ENCODE data around the gene PAX7. TPM values are rescaled to one million over a fixed set of nuclear protein-coding genes. Genes with fewer than 3 reads are reported as not detected.
"Not testable (repeated sequence)": the region's sequence is repeated elsewhere in the genome, so short reads cannot be mapped to it uniquely, and the experiment has no call there.

PAX7 gene
- total RNA-seq, 1 donor from 2014 or later: 1.4 TPM

DNA sequence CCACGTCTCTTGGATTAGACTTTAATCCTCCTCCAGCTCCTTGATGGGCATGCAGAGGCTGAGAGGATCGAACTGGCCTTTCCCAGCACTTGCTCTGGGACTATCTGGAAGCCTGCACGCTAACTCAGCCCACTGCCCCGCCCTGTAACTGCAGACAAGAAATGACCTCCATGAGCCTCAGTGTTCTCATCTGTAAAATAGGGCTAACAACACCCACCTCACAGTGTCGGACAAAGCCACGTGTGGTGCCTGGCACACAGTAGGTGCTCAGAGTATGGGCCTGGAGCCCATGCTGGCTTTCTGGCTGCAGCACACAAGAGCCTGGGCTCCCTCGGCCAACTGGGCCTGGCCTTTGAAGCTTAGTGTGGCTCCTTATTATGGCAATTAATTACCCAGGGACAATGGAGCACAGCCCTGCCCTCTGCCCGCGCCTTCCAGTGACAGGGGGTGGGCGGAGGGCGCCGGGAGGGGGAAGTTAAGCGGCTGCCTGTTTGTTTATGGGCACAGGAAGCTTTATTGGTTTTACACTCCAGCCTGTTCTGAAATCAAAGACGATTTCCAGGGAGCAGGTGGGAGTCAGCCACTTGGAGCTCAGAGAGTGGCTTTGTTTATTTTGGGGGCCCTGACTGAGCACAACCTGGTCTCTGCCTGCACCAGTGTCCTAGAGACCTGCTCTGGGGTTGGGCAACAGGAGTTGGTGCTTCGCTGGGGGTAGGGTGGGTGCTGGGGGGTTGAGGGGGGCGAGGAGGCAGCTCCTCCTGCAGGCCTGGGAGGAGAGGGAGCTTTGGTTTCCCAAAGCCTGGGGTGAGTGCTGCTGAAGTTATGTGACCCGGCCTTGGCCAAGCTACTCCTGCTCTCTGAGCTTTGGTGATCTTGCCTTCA lies 31.0 kb downstream of the PAX7 start:
- DNase-seq: no peak

DNA sequence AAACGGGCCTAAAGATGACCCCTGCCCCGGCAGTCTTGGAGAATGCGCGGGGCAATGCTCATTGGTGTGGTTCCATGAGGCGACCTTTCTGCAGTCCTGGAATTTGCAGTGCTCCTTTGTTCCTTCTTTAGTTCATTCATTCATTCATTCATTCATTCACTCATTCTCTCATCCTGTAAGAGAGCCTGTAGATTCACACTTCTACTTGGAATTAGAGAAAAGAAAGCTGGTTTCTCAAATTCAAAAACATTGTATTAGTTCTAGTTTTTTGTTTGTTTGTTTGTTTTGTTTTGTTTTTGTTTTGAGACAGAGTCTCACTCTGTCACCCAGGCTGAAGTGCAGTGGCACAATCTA lies 31.6 kb downstream of the PAX7 start:
- DNase-seq: no peak

DNA sequence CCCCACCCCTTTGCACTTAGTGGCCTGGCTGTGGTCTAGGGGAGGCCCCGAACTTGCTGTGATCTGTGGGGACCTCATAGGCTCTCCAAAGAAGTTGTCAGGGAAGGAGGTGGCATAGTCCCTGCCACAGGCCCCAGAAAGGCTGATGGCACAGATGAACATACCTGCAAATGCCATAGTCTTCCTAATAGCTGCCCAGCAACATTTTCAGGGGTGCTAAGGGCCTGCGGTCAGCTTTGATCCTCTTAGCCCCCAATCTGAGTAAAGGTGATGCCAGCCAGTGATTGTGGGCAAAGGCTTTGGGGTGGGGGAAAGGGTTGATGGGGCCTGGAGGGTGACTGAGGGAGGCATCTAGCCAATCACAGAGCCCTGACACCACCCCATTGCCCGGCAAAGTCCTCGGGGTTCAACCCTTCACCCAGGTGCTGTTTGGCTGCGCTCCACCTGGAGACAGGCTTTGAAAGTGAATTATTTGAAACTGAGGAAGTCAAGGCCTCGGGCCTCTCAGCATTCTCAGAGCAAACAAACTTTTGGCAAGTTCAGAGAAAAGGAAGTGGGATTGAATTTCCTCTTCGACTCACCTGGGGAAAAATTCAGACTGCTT lies 35.8 kb downstream of the PAX7 start:
- no peak for DNase-seq

DNA sequence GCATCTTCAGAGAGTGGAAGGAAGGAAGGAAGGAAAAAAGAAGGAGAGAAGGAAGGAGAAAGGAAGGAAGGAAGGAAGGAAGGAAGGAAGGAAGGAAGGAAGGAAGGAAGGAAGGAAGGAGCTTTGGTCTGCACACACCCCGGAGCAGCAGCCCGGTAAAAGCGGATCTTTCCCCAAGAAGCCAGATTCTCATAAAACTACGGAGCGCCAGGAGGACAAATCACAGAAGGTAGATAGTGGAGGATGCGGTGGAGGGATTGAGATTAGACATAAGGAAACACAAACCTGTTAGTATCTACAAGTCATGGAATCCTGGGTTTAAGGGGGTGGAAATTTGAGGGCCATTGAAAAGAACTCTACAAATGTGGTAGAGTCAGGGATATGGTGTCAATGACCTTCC lies 36.7 kb downstream of the PAX7 start:
- DNase-seq: no peak

DNA sequence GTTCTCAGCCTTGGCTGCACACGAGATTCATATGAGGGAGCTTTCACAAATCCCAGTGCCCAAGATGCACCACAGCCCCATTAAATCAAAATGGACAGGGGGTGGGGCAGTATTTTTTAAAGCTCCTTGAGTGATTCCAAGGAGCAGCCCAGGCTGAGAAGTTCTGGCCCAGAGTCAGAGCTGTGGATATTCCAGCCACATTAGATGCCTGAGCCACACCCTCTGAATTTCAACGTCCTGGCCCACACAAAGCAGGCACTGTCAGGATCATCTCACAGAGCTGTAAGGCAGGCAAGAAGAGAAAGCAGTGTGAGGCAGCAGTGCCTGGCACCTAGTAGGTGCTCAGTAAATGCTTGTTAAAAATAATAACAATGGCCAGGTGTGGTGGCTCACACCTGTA lies 37.4 kb downstream of the PAX7 start:
- no peak for DNase-seq

DNA sequence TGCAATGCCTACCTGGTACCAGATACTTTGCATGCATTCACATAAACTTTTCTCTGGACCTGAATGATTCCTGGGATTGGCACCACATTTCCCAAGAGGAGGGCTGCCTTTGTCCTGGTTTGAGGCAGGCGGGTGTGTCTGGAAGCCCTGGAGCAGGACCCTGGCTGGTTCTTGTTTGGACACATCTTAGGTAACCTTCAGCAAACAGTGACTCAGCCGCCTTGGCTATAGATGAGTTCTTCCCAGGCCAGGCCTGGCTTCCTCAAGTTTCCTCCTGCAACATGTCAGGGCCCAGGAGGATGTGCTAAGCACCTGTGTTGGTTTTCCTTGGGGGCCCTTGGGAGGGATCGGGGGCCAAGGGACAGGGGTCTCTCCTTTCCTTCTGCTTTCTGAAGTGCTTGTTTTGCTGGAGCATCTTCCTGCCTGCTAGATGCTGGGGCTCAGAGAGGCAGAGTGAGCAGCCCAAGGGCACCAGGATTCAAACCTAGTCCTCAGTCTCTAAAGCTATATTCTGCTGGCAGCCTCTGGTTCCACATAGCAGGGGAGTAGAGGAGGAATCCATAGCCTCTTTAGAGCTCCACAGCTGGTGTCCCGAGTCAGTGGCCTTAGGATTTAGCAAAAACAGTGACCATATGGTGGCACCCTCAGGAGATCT lies 38.2 kb downstream of the PAX7 start:
- no peak for DNase-seq

DNA sequence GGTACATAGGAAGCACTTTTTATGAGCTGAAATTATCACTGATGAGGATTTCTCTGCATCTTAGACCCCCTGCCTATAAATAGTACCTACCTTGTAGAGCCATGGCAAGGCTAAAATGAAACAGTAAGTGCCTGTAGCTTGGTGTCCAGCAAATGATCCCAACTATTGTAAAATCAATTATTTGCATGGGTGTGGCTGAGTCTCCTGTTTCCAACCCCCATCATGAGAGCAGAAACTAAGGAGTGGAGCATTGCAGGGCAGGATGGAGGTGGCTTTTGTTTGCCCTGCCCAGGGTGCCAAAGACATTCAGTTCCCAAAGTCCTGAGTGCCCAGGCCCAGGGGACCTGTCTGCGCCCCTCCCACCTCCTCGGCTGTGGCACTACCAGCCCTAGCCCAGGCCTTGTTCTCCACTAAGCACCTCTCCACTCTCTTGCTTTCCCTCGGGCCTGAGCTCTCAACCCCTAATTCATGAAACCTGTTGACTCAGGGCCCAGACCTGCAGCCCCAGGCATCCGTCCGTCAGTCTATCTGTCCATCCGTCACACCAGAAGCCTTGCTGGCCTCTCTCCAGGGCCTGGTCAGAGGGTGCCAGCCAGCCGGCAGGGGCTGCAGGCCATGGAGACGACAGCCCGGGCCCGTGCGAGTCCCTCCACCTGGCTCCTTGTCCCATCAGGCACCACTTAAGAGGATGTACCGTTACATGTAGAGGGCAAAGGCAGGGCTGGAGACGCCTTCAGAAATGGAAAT lies 39.6 kb downstream of the PAX7 start:
- no peak for DNase-seq

DNA sequence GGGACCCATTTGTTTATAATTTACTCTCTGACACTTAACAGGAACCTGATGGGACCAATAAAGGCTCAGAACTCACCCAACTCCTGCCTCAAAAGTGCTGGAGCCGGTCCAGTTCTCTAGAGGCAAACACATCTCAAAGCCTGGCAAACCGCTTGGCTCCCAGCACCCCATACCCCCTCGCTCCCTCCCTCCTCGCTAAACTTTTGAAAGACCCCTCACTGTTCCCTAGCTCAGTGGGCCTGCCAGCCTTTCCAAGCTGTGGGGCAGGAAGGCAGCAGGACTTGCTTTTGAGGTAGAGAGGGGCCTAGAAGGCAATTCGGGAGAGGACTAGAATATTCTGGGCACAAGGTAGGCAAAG lies 40.2 kb downstream of the PAX7 start:
- no peak for DNase-seq

DNA sequence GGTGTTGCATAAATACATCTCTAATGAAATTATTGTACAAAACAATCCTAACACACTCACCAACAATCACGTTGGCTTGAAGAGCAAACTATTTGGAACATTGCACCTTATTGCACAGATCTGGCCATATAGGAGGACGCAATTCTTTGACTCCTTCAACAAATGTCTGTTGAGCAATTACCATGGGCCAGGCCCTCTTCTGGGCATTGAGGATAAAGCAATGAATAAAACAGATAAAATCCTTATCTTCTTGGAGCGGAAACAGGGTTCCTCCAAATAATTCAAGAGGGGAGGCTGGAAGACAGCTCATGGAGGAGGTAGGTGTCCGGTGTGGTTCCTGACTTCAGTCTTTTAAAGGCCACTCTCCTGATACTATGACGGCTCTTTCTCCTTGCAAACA lies 43.3 kb downstream of the PAX7 start:
- no peak for DNase-seq

DNA sequence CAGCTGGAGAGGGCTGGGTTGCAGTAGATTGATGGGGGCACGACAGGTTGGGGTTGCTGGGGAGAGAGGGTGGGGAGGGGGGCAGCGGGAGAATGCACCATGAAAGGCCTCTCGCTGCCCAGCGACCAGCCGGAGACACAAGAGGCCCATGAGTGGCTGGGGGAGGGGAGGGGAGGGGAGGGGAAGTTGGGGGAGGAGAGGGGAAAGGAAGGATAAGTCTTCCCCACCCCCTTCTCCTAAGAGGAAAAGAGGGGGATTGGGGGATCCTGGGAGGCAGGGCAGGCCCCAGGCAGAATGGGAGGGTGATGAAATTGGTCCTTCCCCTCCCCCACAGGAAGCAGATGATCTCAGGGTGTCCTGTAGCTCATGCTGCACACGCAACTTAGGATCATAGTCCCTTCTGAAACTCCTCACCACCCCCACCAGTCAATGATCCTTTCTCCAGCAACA lies 45.7 kb downstream of the PAX7 start:
- no peak for DNase-seq

DNA sequence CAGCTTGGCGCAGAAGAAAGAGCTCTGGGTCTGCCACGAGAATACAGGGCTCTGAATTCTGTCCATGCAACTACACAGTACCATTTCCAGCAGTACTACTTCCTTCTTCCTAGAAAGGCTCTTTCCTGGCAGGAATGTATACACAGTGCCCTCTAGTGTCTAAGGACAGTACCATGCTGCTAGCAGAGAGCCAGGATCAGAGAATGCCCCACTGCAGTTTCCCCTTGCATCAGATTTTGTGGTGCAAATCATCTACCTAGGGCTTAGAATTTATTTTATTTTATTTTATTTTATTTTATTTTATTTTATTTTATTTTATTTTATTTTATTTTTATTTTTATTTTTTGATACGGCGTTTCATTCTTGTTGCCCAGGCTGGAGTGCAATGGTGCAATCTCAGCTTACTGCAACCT lies 50.8 kb downstream of the PAX7 start:
- no peak for DNase-seq

DNA sequence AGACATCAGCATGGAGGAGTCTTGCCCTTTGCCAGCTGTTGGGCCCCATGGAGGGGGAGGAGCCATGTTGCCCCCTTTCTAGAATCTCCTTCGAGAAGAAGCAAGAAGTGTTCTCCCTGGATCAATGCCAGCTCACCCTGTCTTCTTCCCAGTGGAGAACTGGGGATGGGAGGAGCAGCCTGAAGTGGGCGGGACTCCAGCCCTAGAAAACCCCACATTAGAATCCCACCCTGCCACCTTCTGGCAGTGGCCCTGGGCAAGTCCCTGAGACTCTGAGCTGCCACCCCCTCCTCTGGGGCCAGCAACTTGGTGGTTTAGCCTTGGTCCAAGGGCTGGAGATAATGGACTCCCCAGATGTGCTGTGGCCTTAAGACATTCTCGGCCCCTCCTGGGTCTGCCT lies 51.7 kb downstream of the PAX7 start:
- DNase-seq: no peak

DNA sequence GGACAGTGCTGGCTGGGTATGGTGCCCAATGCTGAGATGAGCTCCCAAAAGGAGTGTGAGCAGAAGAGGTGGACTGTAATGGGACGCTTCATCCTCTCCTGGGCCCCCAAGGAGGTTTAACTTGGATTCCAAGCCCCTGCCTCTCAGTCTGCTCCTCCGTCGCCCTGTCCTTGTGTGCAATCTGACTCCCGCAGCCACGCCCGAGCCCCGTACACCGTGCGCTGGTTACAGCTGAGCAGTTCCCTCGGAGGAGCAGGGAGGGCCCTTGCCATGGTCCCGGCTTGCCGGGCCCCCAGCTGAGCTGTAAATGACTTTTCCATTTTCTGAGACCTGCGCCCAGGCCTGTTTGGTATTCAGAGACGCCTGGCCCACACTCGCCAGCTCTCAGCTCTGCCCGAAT lies 53.7 kb downstream of the PAX7 start:
- DNase-seq: no peak

DNA sequence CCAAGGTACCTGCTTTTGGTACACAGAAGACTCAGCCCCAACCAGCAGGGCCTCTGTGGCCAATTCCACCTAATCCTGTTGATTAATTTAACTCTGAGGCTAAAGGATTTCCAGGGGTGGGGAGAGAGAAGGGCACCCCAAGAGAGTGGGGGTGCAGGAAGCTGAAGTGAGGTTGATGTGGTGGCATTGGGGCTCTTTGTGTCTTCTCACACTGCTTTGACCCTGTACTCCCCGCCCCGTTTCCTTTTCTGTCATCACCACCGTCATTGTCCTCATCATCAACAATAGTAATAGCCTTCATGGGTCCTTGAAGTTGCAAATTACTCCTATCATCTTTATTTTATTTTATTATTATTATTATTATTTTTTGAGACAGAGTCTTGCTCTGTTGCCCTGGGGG lies 55.9 kb downstream of the PAX7 start:
- DNase-seq: no peak

DNA sequence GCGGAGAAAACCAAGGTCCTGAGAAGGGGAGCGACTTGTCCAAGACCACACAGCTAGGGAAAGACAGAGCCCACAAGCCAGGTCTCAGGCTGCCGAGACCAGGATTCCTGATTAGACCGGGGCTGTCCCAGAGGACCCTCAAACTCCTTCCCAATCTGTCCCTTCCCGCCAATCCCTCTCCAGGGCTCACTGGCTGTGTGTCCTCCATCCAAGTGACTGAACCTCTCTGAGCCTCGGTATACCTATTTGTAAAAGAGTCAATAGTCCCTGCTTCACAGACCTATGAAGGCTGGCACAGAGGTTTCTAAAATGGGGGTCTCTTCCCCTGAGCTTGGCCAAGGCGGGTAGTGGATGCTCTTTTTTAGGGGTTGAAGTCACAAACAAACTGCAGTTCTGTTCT lies 56.6 kb downstream of the PAX7 start:
- no peak for DNase-seq

DNA sequence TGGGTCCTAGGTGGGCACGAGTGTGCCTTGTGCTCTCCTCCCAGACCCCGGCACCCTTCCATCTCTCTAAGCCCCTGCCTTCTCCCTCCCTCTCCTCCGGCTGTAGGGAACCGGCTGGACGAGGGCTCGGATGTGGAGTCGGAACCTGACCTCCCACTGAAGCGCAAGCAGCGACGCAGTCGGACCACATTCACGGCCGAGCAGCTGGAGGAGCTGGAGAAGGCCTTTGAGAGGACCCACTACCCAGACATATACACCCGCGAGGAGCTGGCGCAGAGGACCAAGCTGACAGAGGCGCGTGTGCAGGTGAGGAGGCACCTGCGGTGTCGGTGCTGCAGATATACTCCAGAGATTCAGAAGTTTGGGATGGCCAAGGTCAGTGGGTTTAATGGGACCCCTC lies 61.0 kb downstream of the PAX7 start:
- no peak for DNase-seq

DNA sequence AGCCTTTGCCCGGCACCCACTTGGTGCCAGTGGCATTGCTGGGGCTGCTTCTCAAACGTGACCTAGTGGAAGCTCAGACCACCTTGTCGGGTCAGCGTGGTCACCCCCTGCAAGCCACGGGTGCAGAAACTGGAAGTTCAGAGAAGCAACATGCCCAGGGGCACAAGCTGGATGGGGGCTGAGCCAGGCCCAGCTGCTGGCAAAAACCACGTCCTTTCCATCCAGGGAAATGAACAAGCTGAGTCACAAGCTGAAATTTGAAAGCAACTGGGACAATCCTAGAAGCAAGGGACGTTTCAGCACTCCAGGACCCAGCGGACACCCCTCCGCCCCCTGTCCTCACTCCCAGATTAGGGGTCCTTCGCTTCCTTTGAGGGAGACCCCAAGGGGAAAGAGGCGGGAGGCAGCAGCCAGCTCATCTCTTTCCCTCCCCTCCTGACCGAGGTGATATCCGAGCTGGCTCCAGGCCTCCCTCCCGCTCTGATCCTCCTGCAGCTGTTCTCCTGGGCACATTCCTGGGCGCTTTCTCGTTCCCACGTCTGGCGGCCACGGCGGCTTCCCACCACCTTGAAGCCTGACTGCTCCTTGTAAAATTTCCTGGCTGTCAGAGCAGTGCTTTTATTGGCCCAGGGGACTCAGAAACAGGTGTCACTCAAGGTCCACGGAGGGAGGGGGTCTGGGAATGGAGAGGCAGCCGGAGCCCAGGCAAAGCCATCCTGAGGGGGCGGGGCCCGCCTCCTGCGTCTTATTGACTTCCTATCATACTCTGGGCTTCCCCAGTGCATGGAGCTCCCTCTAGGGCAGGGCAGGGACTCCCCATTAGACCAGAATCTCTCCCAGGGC lies 62.8 kb downstream of the PAX7 start:
- no peak for DNase-seq

DNA sequence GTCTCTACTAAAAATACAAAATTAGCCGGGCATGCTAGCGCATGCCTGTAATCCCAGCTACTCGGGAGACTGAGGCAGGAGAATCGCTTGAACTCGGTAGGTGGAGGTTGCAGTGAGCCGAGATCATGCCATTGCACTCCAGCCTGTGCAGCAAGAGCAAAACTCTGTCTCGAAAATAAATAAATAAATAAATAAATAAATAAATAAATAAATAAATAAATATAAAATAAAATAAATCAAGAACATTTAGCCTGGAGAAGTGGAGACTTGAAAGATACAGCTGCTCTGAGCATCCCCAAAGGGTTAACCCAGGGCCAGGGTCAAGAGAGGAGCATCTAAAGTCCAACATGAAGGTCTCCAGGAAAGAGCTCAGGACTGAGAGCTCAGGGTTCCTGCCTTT lies 63.6 kb downstream of the PAX7 start:
- not testable (repeated sequence) for DNase-seq

DNA sequence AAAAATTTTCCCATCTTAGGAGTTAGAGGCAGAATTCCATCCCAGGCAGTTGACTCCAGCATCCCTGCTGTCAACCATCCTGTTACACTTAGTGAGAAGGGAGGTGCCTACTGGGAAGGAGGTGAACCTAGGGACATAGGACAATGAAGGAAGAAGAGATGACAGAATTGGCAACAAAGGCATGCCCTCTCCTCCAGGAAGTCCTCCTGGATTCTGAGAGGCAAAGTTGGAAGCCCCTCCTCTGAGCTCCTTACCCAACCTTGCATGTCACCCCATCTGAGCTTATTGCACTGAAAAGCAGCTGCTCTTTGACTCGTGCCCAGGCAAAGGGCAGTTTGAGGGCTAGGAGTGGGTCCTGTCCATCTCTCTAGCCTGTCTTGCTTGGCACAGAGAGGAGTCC lies 66.9 kb downstream of the PAX7 start:
- no peak for DNase-seq

DNA sequence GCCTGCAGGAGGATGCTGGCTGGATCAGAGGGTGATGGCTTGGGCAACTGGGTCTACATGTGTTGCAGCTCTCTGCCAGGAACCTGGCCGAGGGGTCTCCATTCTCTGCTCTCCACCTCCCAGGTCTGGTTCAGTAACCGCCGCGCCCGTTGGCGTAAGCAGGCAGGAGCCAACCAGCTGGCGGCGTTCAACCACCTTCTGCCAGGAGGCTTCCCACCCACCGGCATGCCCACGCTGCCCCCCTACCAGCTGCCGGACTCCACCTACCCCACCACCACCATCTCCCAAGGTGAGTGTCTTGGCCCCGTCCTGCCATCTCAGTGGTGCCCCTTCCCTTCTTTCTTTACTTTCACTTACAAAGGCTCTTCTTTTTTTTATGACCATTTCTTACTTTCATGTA lies 69.9 kb downstream of the PAX7 start:
- no peak for DNase-seq

DNA sequence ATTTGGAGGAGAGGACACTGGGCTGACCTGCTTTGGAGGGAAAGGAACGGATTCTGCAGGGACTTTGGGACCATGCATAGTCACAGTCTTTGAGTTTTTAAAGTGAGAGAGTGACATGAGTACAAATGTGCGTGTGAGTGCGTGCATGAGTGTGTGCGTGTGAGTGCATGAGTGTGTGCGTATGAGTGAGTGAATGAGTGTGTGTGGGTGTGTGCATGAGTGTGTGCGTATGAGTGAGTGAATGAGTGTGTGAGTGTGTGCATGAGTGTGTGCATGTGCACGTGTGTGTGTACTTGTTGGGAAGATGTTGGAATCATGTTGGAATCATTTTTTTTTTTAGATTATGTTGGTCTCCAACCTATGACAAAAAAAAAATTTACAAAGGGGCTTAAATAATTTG lies 70.5 kb downstream of the PAX7 start:
- DNase-seq: no peak

DNA sequence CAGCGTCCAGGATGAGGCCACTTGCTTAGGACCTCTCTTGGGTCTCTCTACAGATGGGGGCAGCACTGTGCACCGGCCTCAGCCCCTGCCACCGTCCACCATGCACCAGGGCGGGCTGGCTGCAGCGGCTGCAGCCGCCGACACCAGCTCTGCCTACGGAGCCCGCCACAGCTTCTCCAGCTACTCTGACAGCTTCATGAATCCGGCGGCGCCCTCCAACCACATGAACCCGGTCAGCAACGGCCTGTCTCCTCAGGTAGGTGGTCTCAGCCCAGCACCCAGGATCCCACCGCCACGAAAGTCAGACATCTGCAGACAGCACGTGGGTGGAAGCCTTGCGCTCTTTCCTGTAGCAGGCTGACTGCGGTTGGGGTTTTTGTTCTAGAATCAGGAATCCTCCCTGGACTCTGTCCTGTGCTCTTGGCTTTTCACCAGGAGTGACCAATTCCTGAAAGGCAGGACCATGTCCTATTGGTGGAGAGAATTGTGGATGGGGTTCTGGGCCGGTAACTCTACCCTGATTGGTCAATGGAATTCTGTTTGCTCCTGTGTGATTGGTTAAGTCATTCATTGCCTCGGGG lies 72.5 kb downstream of the PAX7 start:
- no peak for DNase-seq

Data from skin of body (tissue), 2 donors.